ENCODE measurements around the gene ERCC5. TPM values are rescaled to one million over a fixed set of nuclear protein-coding genes. Genes with fewer than 3 reads are reported as not detected.

Gene ERCC5
- total and polyA plus RNA-seq, 5 experiments from 2014 or later: 42.2 to 148 (median 56.9) TPM

GRCh38 chr13:102914339-102914930 lies 68.6 kb downstream of the ERCC5 start:
- POLR2A ChIA-PET: no interaction called here
- Mint-ChIP-seq H3K4me3 (no peak overlapping the region), H3K36me3 (peaks cover 0 to 4% (median 0%) of the 10 kb centered on the region in 3 donors), H3K9me3 (peaks cover 0 to 9% (median 0%) of the 10 kb centered on the region in 9 donors), H3K27ac (no peak overlapping the region), H3K27me3 (peaks cover 17 to 46% (median 22%) of the 10 kb centered on the region in 5 donors), H3K4me1 (no peaks in the 10 kb centered on the region)
- DNase-seq: no peak
- no peak for ATAC-seq

GRCh38 chr13:102915393-102915930 lies 69.6 kb downstream of the ERCC5 start:
- DNase-seq (no peak), ATAC-seq (no peak)
- Mint-ChIP-seq H3K4me3 (no peak overlapping the region), H3K27ac (no peak overlapping the region), H3K27me3 (peaks cover 18 to 56% (median 22%) of the 10 kb centered on the region in 5 donors), H3K36me3 (peaks cover 0 to 4% (median 0%) of the 10 kb centered on the region in 3 donors), H3K9me3 (peaks cover 0 to 13% (median 0%) of the 10 kb centered on the region in 9 donors), H3K4me1 (no peaks in the 10 kb centered on the region)
- POLR2A ChIA-PET: no interaction called here

- H3K4me3 Mint-ChIP-seq: no peak overlapping the region
Observed at GRCh38 chr13:102917019-102917418, 71.2 kb downstream of the ERCC5 start.

GRCh38 chr13:102922184-102922583 lies 76.4 kb downstream of the ERCC5 start:
- no peak for ATAC-seq
- Mint-ChIP-seq H3K4me1 (no peaks in the 10 kb centered on the region), H3K4me3 (no peak overlapping the region), H3K36me3 (peaks cover 0 to 4% (median 0%) of the 10 kb centered on the region in 3 donors), H3K27me3 (peaks cover 19 to 71% (median 30%) of the 10 kb centered on the region in 5 donors), H3K9me3 (peaks cover 0 to 29% (median 7%) of the 10 kb centered on the region in 9 donors), H3K27ac (no peak overlapping the region)
- POLR2A ChIA-PET: interaction anchor here (0.7 kb wide), 1 partner anchor 14 kb away, joined by 7 read pairs; no protein-coding TSS in a partner anchor
- DNase-seq: no peak

More at GRCh38 chr13:102917019-102917418, 71.2 kb downstream of the ERCC5 start:
- POLR2A ChIA-PET: no interaction called here
- no peak for DNase-seq
- H3K4me1 Mint-ChIP-seq: no peaks in the 10 kb centered on the region
- peaks cover 23 to 72% (median 33%) of the 10 kb centered on the region in 5 donors for H3K27me3 Mint-ChIP-seq
- H3K27ac Mint-ChIP-seq: no peak overlapping the region
- H3K36me3 Mint-ChIP-seq: peaks cover 0 to 4% (median 0%) of the 10 kb centered on the region in 3 donors
- no peak for ATAC-seq
- H3K9me3 Mint-ChIP-seq: peaks cover 0 to 13% (median 0%) of the 10 kb centered on the region in 9 donors

Other genes starting within 250 kb of the ERCC5 start
- 100 to 1,000 TPM; 210 to 224 TPM for gene TPP2, start 249.0 kb upstream of the ERCC5 start, total RNA-seq
- gene TPP2, start 249.0 kb upstream of the ERCC5 start, polyA plus RNA-seq: 10 to 100 TPM; 52.3 to 64.7 (median 61.1) TPM
- gene METTL21C, start 151.0 kb upstream of the ERCC5 start, total RNA-seq: not detected
- under 1 TPM in 1 of 3 donors, not detected in 2; 0.15 TPM for gene METTL21C, start 151.0 kb upstream of the ERCC5 start, polyA plus RNA-seq
- 10 to 100 TPM; 11.1 to 12.2 TPM for gene TEX30, start 72.2 kb upstream of the ERCC5 start, total RNA-seq
- 10 to 100 TPM; 23.8 to 25.0 (median 24.3) TPM for gene TEX30, start 72.2 kb upstream of the ERCC5 start, polyA plus RNA-seq
- gene POGLUT2, start 47.1 kb upstream of the ERCC5 start, total RNA-seq: 1 to 10 TPM in 1 of 2 experiments, under 1 TPM in 1; 0.60 to 1.1 TPM
- gene POGLUT2, start 47.1 kb upstream of the ERCC5 start, polyA plus RNA-seq: under 1 TPM in 2 of 3 donors, not detected in 1; 0.56 to 0.81 TPM
- 10 to 100 TPM; 11.8 to 12.1 TPM for gene BIVM, start 46.9 kb upstream of the ERCC5 start, total RNA-seq
- gene BIVM, start 46.9 kb upstream of the ERCC5 start, polyA plus RNA-seq: 1 to 10 TPM; 4.5 to 8.7 (median 6.4) TPM
- not detected for gene SLC10A2, start 220.4 kb downstream of the ERCC5 start, total RNA-seq
- not detected for gene SLC10A2, start 220.4 kb downstream of the ERCC5 start, polyA plus RNA-seq